Osteoblast (primary cell): ENCODE measurements around the gene LRMDA. TPM values are rescaled to one million over a fixed set of nuclear protein-coding genes. Genes with fewer than 3 reads are reported as not detected.

ENCODE experiments used
- DNase-seq: peaks from one replicate; pipeline ENCODE4 v3.0.0; 2011; ENCODE audit warnings: low spot score, mixed read lengths; ENCODE audit not compliant: insufficient read length; ENCODE audit errors: missing footprints
- H2AFZ ChIP-seq: 2 replicates; pipeline ENCODE4 v1.6.0; 2011; ENCODE audit warnings: mild to moderate bottlenecking, low read length
- H3K27ac ChIP-seq: 2 replicates; pipeline ENCODE4 v1.5.1; 2011; ENCODE audit warnings: mild to moderate bottlenecking, low read depth, low read length, moderate library complexity
- H3K27me3 ChIP-seq: 2 replicates; pipeline ENCODE4 v1.6.0; 2012; ENCODE audit warnings: mild to moderate bottlenecking, control low read depth, inconsistent platforms, low read length, moderate library complexity; ENCODE audit not compliant: insufficient read depth
- H3K36me3 ChIP-seq: 2 replicates; pipeline ENCODE4 v1.5.1; 2011; ENCODE audit warnings: mild to moderate bottlenecking, low read length, control low read depth, moderate library complexity; ENCODE audit not compliant: insufficient read depth
- H3K4me1 ChIP-seq: 2 replicates; pipeline ENCODE4 v1.5.1; 2011; ENCODE audit warnings: mild to moderate bottlenecking, low read length, control low read depth, moderate library complexity; ENCODE audit not compliant: insufficient read depth
- H3K4me2 ChIP-seq: 2 replicates; pipeline ENCODE4 v1.6.0; 2011; ENCODE audit warnings: mild to moderate bottlenecking, low read length; ENCODE audit not compliant: insufficient read depth
- H3K4me3 ChIP-seq: fragments of 200-600 bp; sonication (generic); 3 replicates; pipeline ENCODE4 v1.5.1; 2012; ENCODE audit warnings: mild to moderate bottlenecking, low read length, inconsistent platforms; ENCODE audit not compliant: insufficient read depth
- H3K79me2 ChIP-seq: 2 replicates; pipeline ENCODE4 v1.6.0; 2012; ENCODE audit warnings: mild to moderate bottlenecking, low read length, control low read depth, inconsistent platforms; ENCODE audit not compliant: insufficient read depth
- H3K9me3 ChIP-seq: 2 replicates; pipeline ENCODE4 v1.5.1; 2011; ENCODE audit warnings: low read depth, low read length, control low read depth
- H4K20me1 ChIP-seq: 2 replicates; pipeline ENCODE4 v1.6.0; 2012; ENCODE audit warnings: mild to moderate bottlenecking, low read length, control low read depth; ENCODE audit not compliant: insufficient read depth
- CTCF ChIP-seq: IDR thresholded peaks from 2 replicates; pipeline ENCODE4 v1.5.1; 2011; ENCODE audit warnings: mild to moderate bottlenecking, low read depth, low read length, moderate library complexity; ENCODE audit errors: extremely low read depth
- total RNA-seq: library from RNA; depleted of rRNA; stranded (reverse); fragments of >200 nt; gene quantifications from 2 replicates; pipeline ENCODE4 v1.2.3, GENCODE V29; 2012

LRMDA gene
- total RNA-seq, 1 donor = 18.5 TPM

DNA sequence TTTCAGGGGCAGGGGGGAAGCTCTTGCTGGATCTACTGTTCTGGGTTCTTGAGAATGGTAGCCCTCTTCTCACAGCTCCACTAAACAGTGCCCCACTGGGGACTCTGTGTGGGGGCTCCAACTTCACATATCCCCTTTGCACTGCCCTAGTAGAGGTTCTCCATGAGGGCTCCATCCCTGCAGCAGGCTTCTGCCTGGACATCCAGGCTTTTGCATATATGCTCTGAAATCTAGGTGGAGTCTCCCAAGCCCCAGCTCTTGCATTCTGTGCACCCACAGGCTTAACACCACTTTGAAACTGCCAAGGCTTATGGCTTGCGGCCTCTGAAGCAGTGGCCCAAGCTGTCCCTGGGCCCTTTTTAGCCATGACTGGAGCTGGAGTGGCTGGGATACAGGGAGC, 150.7 kb downstream of the LRMDA start:
- Histone ChIP-seq H3K27ac (no peak overlapping the region), H3K4me2 (no peak overlapping the region), H3K4me1 (no peaks in the 10 kb centered on the region), H3K36me3 (no peaks in the 10 kb centered on the region), H3K79me2 (no peaks in the 10 kb centered on the region), H2AFZ (no peak overlapping the region), H3K9me3 (peaks cover 8% of the 10 kb centered on the region), H4K20me1 (no peaks in the 10 kb centered on the region), H3K4me3 (no peak overlapping the region), H3K27me3 (peaks cover 4% of the 10 kb centered on the region)
- no peak for TF ChIP-seq CTCF
- DNase-seq = no peak

DNA sequence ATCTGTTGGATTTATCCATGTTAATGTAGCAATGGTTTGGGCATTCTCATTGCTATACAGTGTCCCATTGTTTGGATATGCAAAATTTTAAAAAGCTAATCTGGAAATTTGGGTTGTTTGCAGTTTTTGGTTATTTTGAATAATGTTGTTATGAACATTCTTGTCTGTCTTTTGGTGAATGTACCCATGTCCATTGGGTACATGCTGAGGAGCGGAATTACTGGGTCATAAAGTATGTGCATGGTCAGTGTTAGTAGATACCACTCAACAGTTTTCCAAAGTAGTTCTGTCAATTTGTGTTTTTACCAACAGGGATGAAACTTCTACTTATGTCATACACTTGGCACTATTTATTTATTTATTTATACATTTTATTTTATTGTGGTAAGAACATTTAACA, 153.9 kb downstream of the LRMDA start:
- H3K79me2 ChIP-seq = no peaks in the 10 kb centered on the region
- no peak overlapping the region for H3K4me2 ChIP-seq
- H3K27ac ChIP-seq = no peak overlapping the region
- peaks cover 9% of the 10 kb centered on the region for H3K27me3 ChIP-seq
- no peaks in the 10 kb centered on the region for H3K36me3 ChIP-seq
- no peaks in the 10 kb centered on the region for H4K20me1 ChIP-seq
- no peak overlapping the region for H3K4me3 ChIP-seq
- no peak overlapping the region for H2AFZ ChIP-seq
- no peaks in the 10 kb centered on the region for H3K4me1 ChIP-seq
- no peak for DNase-seq
- peaks cover 8% of the 10 kb centered on the region for H3K9me3 ChIP-seq
- no peak for TF ChIP-seq CTCF

DNA sequence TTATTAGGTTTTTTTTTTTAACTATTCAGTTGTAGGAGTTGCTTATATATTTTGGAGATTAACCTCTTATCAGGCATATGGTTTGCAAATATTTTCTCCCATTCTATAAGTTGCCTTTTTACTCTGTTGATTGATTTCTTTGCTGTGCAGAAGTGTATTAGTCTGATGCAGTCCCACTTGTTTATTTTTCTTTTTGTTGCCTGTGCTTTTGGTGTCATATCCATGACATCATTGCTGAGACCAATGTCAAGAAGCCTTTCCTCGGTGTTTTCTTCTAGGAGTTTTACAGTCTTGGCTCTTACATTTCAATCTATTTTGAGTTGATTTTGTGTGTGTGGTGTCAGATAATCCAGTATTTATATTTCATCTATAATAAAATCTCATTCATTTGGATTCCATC, 155.4 kb downstream of the LRMDA start:
- Histone ChIP-seq H3K36me3 (no peaks in the 10 kb centered on the region), H4K20me1 (no peaks in the 10 kb centered on the region), H3K4me2 (no peak overlapping the region), H3K4me1 (no peaks in the 10 kb centered on the region), H3K27me3 (peaks cover 9% of the 10 kb centered on the region), H3K79me2 (no peaks in the 10 kb centered on the region), H2AFZ (no peak overlapping the region), H3K9me3 (peaks cover 8% of the 10 kb centered on the region), H3K27ac (no peak overlapping the region), H3K4me3 (no peak overlapping the region)
- DNase-seq = no peak
- TF ChIP-seq CTCF = no peak

GRCh38 chr10:75588031-75588430, 156.6 kb downstream of the LRMDA start:
- Histone ChIP-seq H3K27ac (no peak overlapping the region), H3K4me1 (no peaks in the 10 kb centered on the region), H3K4me3 (no peak overlapping the region), H2AFZ (no peak overlapping the region), H3K36me3 (no peaks in the 10 kb centered on the region), H3K4me2 (no peak overlapping the region), H3K9me3 (peaks cover under 1% of the 10 kb centered on the region), H3K79me2 (no peaks in the 10 kb centered on the region), H4K20me1 (no peaks in the 10 kb centered on the region), H3K27me3 (peaks cover 9% of the 10 kb centered on the region)
- TF ChIP-seq CTCF = no peak
- no peak for DNase-seq
